SK-N-SH treated with all-trans-retinoic acid at 6 μM for 48 hours (cell line): ENCODE measurements around the gene COL15A1.

Experiments used
- CREB5 ChIP-seq: fragments of 250-450 bp; sonication (Bioruptor Pico); IDR thresholded peaks from 2 replicates; pipeline ENCODE4 v1.5.1; 2020; ENCODE audit warnings: low read depth, mild to moderate bottlenecking, moderate library complexity
- CSRNP3 ChIP-seq: fragments of 250-450 bp; sonication (Bioruptor Pico); IDR thresholded peaks from 2 replicates; pipeline ENCODE4 v1.5.1; 2021; ENCODE audit warnings: mild to moderate bottlenecking, moderate library complexity
- ISL1 ChIP-seq: fragments of 250-450 bp; sonication (Bioruptor Pico); IDR thresholded peaks from 2 replicates; pipeline ENCODE4 v2.1.2; 2022; ENCODE audit warnings: mild to moderate bottlenecking, moderate library complexity
- SNAI2 ChIP-seq: fragments of 250-450 bp; sonication (Bioruptor Pico); IDR thresholded peaks from 2 replicates; pipeline ENCODE4 v1.5.0; 2020; ENCODE audit warnings: mild to moderate bottlenecking, moderate library complexity
- TCF4 ChIP-seq: fragments of 250-450 bp; sonication (Bioruptor Pico); IDR thresholded peaks from 2 replicates; pipeline ENCODE4 v1.8.0; 2021; ENCODE audit warnings: mild to moderate bottlenecking, moderate library complexity, borderline replicate concordance
- ZFP30 ChIP-seq: fragments of 450-650 bp; formaldehyde crosslinking; IDR thresholded peaks from 2 replicates; pipeline ENCODE4 v1.5.0; 2022; ENCODE audit warnings: mild to moderate bottlenecking, moderate library complexity
- ZNF70 ChIP-seq: fragments of 450-650 bp; formaldehyde crosslinking; IDR thresholded peaks from 2 replicates; pipeline ENCODE4 v1.5.0; 2020; ENCODE audit warnings: mild to moderate bottlenecking, moderate library complexity
- ZNF8 ChIP-seq: fragments of 450-650 bp; formaldehyde crosslinking; IDR thresholded peaks from 2 replicates; pipeline ENCODE4 v1.5.0; 2020; ENCODE audit warnings: mild to moderate bottlenecking, moderate library complexity
- TF ChIP-seq, protein P1 (sequence below): fragments of 250-450 bp; sonication (Bioruptor Pico); IDR thresholded peaks from 2 replicates; pipeline ENCODE4 v1.8.0; 2020; ENCODE audit warnings: mild to moderate bottlenecking, moderate library complexity, borderline replicate concordance

DNA sequence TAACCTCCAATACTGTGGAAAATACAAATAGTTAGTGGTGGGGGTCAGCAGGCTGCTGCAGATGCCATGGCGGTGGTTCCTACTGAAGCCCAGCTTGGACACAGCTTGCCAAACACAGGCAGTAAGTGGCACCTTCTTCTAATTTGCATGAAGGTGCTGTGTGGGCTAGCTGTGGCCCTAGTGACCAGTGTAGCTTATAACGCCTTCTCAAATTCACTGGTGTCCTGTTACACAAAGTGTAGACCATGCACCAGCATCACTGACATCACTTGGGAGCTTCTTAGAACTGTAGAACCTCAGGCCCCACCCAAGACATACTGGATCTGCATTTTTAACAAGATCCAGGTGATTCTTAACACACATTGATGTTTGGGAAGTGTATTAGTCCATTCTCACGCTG lies 102.4 kb downstream of the COL15A1 start:
- no peak for TF ChIP-seq ZNF70
- no peak for TF ChIP-seq TCF4 (CRISPR knock-in tag)
- TF ChIP-seq CREB5 (CRISPR knock-in tag) = no peak
- no peak for TF ChIP-seq SNAI2
- TF ChIP-seq, protein P1, sequence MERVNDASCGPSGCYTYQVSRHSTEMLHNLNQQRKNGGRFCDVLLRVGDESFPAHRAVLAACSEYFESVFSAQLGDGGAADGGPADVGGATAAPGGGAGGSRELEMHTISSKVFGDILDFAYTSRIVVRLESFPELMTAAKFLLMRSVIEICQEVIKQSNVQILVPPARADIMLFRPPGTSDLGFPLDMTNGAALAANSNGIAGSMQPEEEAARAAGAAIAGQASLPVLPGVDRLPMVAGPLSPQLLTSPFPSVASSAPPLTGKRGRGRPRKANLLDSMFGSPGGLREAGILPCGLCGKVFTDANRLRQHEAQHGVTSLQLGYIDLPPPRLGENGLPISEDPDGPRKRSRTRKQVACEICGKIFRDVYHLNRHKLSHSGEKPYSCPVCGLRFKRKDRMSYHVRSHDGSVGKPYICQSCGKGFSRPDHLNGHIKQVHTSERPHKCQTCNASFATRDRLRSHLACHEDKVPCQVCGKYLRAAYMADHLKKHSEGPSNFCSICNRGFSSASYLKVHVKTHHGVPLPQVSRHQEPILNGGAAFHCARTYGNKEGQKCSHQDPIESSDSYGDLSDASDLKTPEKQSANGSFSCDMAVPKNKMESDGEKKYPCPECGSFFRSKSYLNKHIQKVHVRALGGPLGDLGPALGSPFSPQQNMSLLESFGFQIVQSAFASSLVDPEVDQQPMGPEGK (CRISPR knock-in tag) = no peak
- no peak for TF ChIP-seq ISL1
- no peak for TF ChIP-seq ZFP30
- TF ChIP-seq ZNF8 = no peak
- no peak for TF ChIP-seq CSRNP3
